Chondrocyte (in vitro differentiated cells): Measurements from ENCODE around the gene CDC25B. TPM values are rescaled to one million over a fixed set of nuclear protein-coding genes. Genes with fewer than 3 reads are reported as not detected.
A peak's percentile ranks its signal among the peaks of the same experiment; 100 is the strongest.
"Not testable (repeated sequence)": the region's sequence is repeated elsewhere in the genome, so short reads cannot be mapped to it uniquely, and the experiment has no call there.

ENCODE experiments used
- DNase-seq: peaks from one replicate; pipeline ENCODE4 v3.0.0; 2021; ENCODE audit warnings: mixed read lengths, low spot score
- H3K27ac Mint-ChIP-seq: one replicate; pipeline ENCODE4 v1.8.0; 2021; ENCODE audit warnings: mild to moderate bottlenecking, moderate library complexity, mixed read lengths; ENCODE audit not compliant: unreplicated experiment
- H3K27me3 Mint-ChIP-seq: 2 replicates; pipeline ENCODE4 v1.8.0; 2021; ENCODE audit warnings: low read depth, mixed read lengths
- H3K36me3 Mint-ChIP-seq: 2 replicates; pipeline ENCODE4 v1.8.0; 2021; ENCODE audit warnings: low read depth, mixed read lengths
- H3K4me1 Mint-ChIP-seq: 2 replicates; pipeline ENCODE4 v1.8.0; 2021; ENCODE audit warnings: low read depth, mild to moderate bottlenecking, mixed read lengths
- H3K4me3 Mint-ChIP-seq: one replicate; pipeline ENCODE4 v1.8.0; 2021; ENCODE audit warnings: mild to moderate bottlenecking, moderate library complexity, mixed read lengths; ENCODE audit not compliant: unreplicated experiment
- H3K9me3 Mint-ChIP-seq: 2 replicates; pipeline ENCODE4 v1.8.0; 2021; ENCODE audit warnings: low read depth, mixed read lengths
- CTCF ChIP-seq: fragments of 200-600 bp; sonication (generic); IDR thresholded peaks from 2 replicates; pipeline ENCODE4 v1.5.0; 2021; ENCODE audit warnings: antibody characterized with exemption, mild to moderate bottlenecking, moderate library complexity
- total RNA-seq: library from RNA; stranded (reverse); gene quantifications from 3 replicates; pipeline ENCODE4 v1.2.1, GENCODE V29; 2021

The CDC25B gene
- total RNA-seq, 1 donor from 2014 or later: 60.1 TPM

GRCh38 chr20:3842348-3842930 is 46.3 kb downstream of the CDC25B start:
- DNase-seq: no peak
- no peak for TF ChIP-seq CTCF
- peaks cover 3% of the 10 kb centered on the region for H3K36me3 Mint-ChIP-seq
- no peaks in the 10 kb centered on the region for H3K27me3 Mint-ChIP-seq
- no peak overlapping the region for H3K27ac Mint-ChIP-seq
- peaks cover 9% of the 10 kb centered on the region for H3K4me1 Mint-ChIP-seq
- H3K9me3 Mint-ChIP-seq: no peaks in the 10 kb centered on the region
- no peak overlapping the region for H3K4me3 Mint-ChIP-seq

GRCh38 chr20:3843490-3843889 is 47.4 kb downstream of the CDC25B start:
- H3K36me3 Mint-ChIP-seq: peaks cover 3% of the 10 kb centered on the region
- no peaks in the 10 kb centered on the region for H3K27me3 Mint-ChIP-seq
- TF ChIP-seq CTCF: no peak
- no peaks in the 10 kb centered on the region for H3K9me3 Mint-ChIP-seq
- DNase-seq: no peak
- no peak overlapping the region for H3K27ac Mint-ChIP-seq
- H3K4me3 Mint-ChIP-seq: no peak overlapping the region
- peaks cover 18% of the 10 kb centered on the region for H3K4me1 Mint-ChIP-seq

- H3K9me3 Mint-ChIP-seq, H3K4me3 Mint-ChIP-seq, DNase-seq, H3K27ac Mint-ChIP-seq, H3K36me3 Mint-ChIP-seq, H3K27me3 Mint-ChIP-seq: not testable (repeated sequence)
- peaks cover 24% of the 10 kb centered on the region for H3K4me1 Mint-ChIP-seq
Observed at GRCh38 chr20:3843990-3844619, 48.0 kb downstream of the CDC25B start.

- no peak for TF ChIP-seq CTCF
- DNase-seq: no peak
- Mint-ChIP-seq H3K27ac (peak overlapping the region; percentile 49), H3K4me1 (peaks cover 24% of the 10 kb centered on the region), H3K36me3 (peaks cover 2% of the 10 kb centered on the region), H3K9me3 (no peaks in the 10 kb centered on the region), H3K4me3 (peak overlapping the region; percentile 79), H3K27me3 (no peaks in the 10 kb centered on the region)
Observed at GRCh38 chr20:3846378-3846739, 50.2 kb downstream of the CDC25B start.

- Mint-ChIP-seq H3K27ac (peak within 1 kb of the TSS; percentile 85), H3K9me3 (no peaks in the 10 kb centered on the region), H3K36me3 (peaks cover 2% of the 10 kb centered on the region), H3K4me3 (peak within 1 kb of the TSS; percentile 79), H3K4me1 (peaks cover 24% of the 10 kb centered on the region), H3K27me3 (no peaks in the 10 kb centered on the region)
- peak; percentile 21 for TF ChIP-seq CTCF
- DNase-seq: no peak
Observed at GRCh38 chr20:3846740-3847428, 50.8 kb downstream of the CDC25B start, which contains the start of gene MAVS. MAVS (plus strand) TSS chr20:3846834; CDS start chr20:3854625, 7,791 bp downstream.
